GM12878 (cell line): ENCODE data around the gene UBE2E1. TPM values are rescaled to one million over a fixed set of nuclear protein-coding genes. Genes with fewer than 3 reads are reported as not detected.

ENCODE experiments used
- CBFB ChIP-seq: IDR thresholded peaks from 2 replicates; pipeline ENCODE4 v1.6.1; 2016; ENCODE audit warnings: antibody characterized with exemption, low read depth
- CBX5 ChIP-seq: sonication (generic); IDR thresholded peaks from 2 replicates; pipeline ENCODE4 v1.6.1; 2016; ENCODE audit warnings: low read depth, moderate library complexity, mild to moderate bottlenecking, inconsistent platforms
- EED ChIP-seq: sonication (generic); IDR thresholded peaks from 2 replicates; pipeline ENCODE4 v1.6.1; 2016; ENCODE audit warnings: antibody characterized with exemption, low read depth
- EP300 ChIP-seq, 2 experiments: fragments of 150-350 bp in 1 of 2; IDR thresholded peaks; 2 replicates each; pipeline ENCODE4 v1.6.1; 2011 to 2012; ENCODE audit warnings: low read depth in 2 of 2, low read length in 2 of 2, borderline replicate concordance in 1 of 2, improper control_type of control experiment in 1 of 2, inconsistent platforms in 1 of 2; ENCODE audit not compliant: control insufficient read depth in 1 of 2
- ETV6 ChIP-seq, 2 experiments: fragments of 450-650 bp in 1 of 2; IDR thresholded peaks in 1 of 2; conservative IDR thresholded peaks in 1 of 2; 2 replicates each; pipeline ENCODE4 v1.6.1; 2014; ENCODE audit warnings: antibody characterized with exemption in 1 of 2, borderline replicate concordance in 1 of 2, low read depth in 1 of 2, mild to moderate bottlenecking in 1 of 2, moderate library complexity in 1 of 2
- FOS ChIP-seq: IDR thresholded peaks from 3 replicates; pipeline ENCODE4 v1.6.1; 2011; ENCODE audit warnings: borderline replicate concordance; ENCODE audit not compliant: insufficient read length; ENCODE audit errors: extremely low read depth
- FOXM1 ChIP-seq: IDR thresholded peaks from 2 replicates; pipeline ENCODE4 v1.6.1; 2012; ENCODE audit warnings: low read depth, mild to moderate bottlenecking, inconsistent platforms, low read length, moderate library complexity
- IKZF1 ChIP-seq: fragments of 450-650 bp; conservative IDR thresholded peaks from 2 replicates; pipeline ENCODE4 v1.6.1; 2017; ENCODE audit warnings: antibody characterized with exemption, mild to moderate bottlenecking
- IKZF2 ChIP-seq, 2 experiments: fragments of 450-650 bp; IDR thresholded peaks; 2 replicates each; pipeline ENCODE4 v1.6.1; 2017; ENCODE audit warnings: mild to moderate bottlenecking in 2 of 2, moderate library complexity in 2 of 2
- MEF2A ChIP-seq: IDR thresholded peaks from 2 replicates; pipeline ENCODE4 v1.6.1; 2011; ENCODE audit warnings: low read depth, mild to moderate bottlenecking, low read length, moderate library complexity; ENCODE audit not compliant: insufficient read depth
- MTA2 ChIP-seq: fragments of 450-650 bp; IDR thresholded peaks from 2 replicates; pipeline ENCODE4 v1.6.1; 2016; ENCODE audit warnings: low read depth, mild to moderate bottlenecking, moderate library complexity
- MTA3 ChIP-seq: IDR thresholded peaks from 2 replicates; pipeline ENCODE4 v1.6.1; 2012; ENCODE audit warnings: low read length, inconsistent platforms, borderline replicate concordance
- NFIC ChIP-seq: IDR thresholded peaks from 2 replicates; pipeline ENCODE4 v1.6.1; 2012; ENCODE audit warnings: low read depth, mild to moderate bottlenecking, inconsistent platforms, low read length, moderate library complexity
- PAX5 ChIP-seq: IDR thresholded peaks from 2 replicates; pipeline ENCODE4 v1.6.1; 2011; ENCODE audit warnings: low read depth, low read length, borderline replicate concordance
- RELB ChIP-seq: fragments of 450-650 bp; IDR thresholded peaks from 2 replicates; pipeline ENCODE4 v1.6.1; 2017; ENCODE audit warnings: low read depth, mild to moderate bottlenecking, moderate library complexity
- RUNX3 ChIP-seq: IDR thresholded peaks from 2 replicates; pipeline ENCODE4 v1.6.1; 2012; ENCODE audit warnings: low read length, inconsistent platforms
- STAT3 ChIP-seq: IDR thresholded peaks from 2 replicates; pipeline ENCODE4 v1.6.1; 2011; ENCODE audit warnings: low read depth, low read length, improper control_type of control experiment
- TCF7 ChIP-seq: IDR thresholded peaks from 2 replicates; pipeline ENCODE4 v1.6.1; 2014; ENCODE audit warnings: antibody characterized with exemption, borderline replicate concordance
- polyA plus RNA-seq, 11 experiments: library from polyadenylated mRNA; depleted of rRNA in 4 of 11; unstranded in 6 of 11; stranded (reverse) in 5 of 11; fragments of >200 nt; fragmentation: Nextera tagmentation in 4 of 11; fragmentation: Illumina TruSeq in 1 of 11; extraction: Ambion mirVana in 4 of 11; extraction: Trizol in 1 of 11; gene quantifications; 1 replicate in 1 of 11; 2 replicates in 10 of 11; pipeline versions ENCODE4 v1.2.1 to v1.2.3, GENCODE V29; 2011 to 2016; ENCODE audit warnings: inconsistent platforms in 2 of 11, missing spikeins in 2 of 11, low read depth in 1 of 11
- total RNA-seq, 4 experiments: library from RNA; depleted of rRNA in 3 of 4; stranded (reverse); fragments of >200 nt in 3 of 4; fragmentation: Illumina TruSeq in 1 of 4; extraction: Trizol in 1 of 4; gene quantifications; 2 replicates each; pipeline versions ENCODE4 v1.2.1 to v1.2.3, GENCODE V29; 2013 to 2021
- TF ChIP-seq, protein P1 (sequence below): fragments of 150-350 bp; IDR thresholded peaks from 2 replicates; pipeline ENCODE4 v1.6.1; 2016; ENCODE audit warnings: low read depth, low read length
- TF ChIP-seq, protein P2 (sequence below): IDR thresholded peaks from 2 replicates; pipeline ENCODE4 v1.6.1; 2012; ENCODE audit warnings: low read length, inconsistent platforms

Gene UBE2E1
- total and polyA plus RNA-seq, 10 of the 15 experiments (the other 5 are each of a cell fraction or from before 2014, with no cell fraction given), result 18.7 to 425 (median 147) TPM

DNA sequence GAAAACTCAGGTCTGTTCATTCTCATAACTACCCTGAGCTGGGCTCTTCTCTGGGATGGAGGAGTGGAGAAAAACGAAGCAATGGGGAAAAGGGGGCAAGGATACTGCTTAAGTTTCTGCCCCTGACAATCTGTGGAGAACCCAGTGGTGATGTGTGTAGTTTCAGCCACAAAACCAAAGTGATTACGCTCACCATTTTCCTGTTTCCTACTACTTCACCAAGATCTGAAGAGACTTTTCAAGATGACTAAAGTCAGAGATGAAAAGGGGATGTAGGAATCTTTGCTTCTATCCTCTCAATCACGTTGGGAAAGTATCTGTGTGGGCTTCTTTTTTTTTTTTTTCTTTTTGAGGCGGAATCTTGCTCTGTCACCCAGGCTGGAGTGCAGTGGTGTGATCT, 8.3 kb upstream of the UBE2E1 start (continued):
- peak; percentile 54 for TF ChIP-seq RELB
- TF ChIP-seq ETV6 (conservative IDR thresholded peaks at IDR 0.05 in 1 of 2, IDR thresholded peaks at IDR 0.05 in 1 of 2; ENCODE audit: borderline replicate concordance in 1 of 2, low read depth in 1 of 2), result peak in 1 of 2 experiments; percentile 69; a peak in 1 of 4 replicates
- TF ChIP-seq MTA2, result peak; percentile 63; the same call in 1 of the 2 replicates
- 0 out of 2 replicates have a peak, but pooled peaks have one; percentile 44 for TF ChIP-seq MEF2A
- TF ChIP-seq EED, result peak; percentile 98
- peak; percentile 40; the same call in 1 of the 2 replicates for TF ChIP-seq PAX5
- TF ChIP-seq, protein P1, sequence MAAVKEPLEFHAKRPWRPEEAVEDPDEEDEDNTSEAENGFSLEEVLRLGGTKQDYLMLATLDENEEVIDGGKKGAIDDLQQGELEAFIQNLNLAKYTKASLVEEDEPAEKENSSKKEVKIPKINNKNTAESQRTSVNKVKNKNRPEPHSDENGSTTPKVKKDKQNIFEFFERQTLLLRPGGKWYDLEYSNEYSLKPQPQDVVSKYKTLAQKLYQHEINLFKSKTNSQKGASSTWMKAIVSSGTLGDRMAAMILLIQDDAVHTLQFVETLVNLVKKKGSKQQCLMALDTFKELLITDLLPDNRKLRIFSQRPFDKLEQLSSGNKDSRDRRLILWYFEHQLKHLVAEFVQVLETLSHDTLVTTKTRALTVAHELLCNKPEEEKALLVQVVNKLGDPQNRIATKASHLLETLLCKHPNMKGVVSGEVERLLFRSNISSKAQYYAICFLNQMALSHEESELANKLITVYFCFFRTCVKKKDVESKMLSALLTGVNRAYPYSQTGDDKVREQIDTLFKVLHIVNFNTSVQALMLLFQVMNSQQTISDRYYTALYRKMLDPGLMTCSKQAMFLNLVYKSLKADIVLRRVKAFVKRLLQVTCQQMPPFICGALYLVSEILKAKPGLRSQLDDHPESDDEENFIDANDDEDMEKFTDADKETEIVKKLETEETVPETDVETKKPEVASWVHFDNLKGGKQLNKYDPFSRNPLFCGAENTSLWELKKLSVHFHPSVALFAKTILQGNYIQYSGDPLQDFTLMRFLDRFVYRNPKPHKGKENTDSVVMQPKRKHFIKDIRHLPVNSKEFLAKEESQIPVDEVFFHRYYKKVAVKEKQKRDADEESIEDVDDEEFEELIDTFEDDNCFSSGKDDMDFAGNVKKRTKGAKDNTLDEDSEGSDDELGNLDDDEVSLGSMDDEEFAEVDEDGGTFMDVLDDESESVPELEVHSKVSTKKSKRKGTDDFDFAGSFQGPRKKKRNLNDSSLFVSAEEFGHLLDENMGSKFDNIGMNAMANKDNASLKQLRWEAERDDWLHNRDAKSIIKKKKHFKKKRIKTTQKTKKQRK, result no peak
- TF ChIP-seq RUNX3, result peak; percentile 99
- TF ChIP-seq STAT3, result no peak
- TF ChIP-seq, protein P2, sequence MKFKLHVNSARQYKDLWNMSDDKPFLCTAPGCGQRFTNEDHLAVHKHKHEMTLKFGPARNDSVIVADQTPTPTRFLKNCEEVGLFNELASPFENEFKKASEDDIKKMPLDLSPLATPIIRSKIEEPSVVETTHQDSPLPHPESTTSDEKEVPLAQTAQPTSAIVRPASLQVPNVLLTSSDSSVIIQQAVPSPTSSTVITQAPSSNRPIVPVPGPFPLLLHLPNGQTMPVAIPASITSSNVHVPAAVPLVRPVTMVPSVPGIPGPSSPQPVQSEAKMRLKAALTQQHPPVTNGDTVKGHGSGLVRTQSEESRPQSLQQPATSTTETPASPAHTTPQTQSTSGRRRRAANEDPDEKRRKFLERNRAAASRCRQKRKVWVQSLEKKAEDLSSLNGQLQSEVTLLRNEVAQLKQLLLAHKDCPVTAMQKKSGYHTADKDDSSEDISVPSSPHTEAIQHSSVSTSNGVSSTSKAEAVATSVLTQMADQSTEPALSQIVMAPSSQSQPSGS, result peak; percentile 82
- TF ChIP-seq IKZF1, result peak; percentile 84
- TF ChIP-seq IKZF2 (IDR thresholded peaks at IDR 0.05), result peak; percentile 87 to 92
- TF ChIP-seq FOXM1, result peak; percentile 81; the same call in 1 of the 2 replicates
- peak; percentile 87 for TF ChIP-seq CBFB
- TF ChIP-seq MTA3, result peak; percentile 88
- peak; percentile 93 for TF ChIP-seq NFIC
- peak in 1 of 2 experiments; percentile 37; a peak in 1 of 4 replicates for TF ChIP-seq EP300 (IDR thresholded peaks at IDR 0.05; ENCODE audit: borderline replicate concordance in 1 of 2, control insufficient read depth in 1 of 2, low read depth in 2 of 2, low read length in 2 of 2)
- TF ChIP-seq TCF7, result 0 out of 2 replicates have a peak, but pooled peaks have one; percentile 56
- TF ChIP-seq CBX5, result no peak
- no peak for TF ChIP-seq FOS
